PC-9 (cell line): Measurements from ENCODE around the gene NPY. TPM values are rescaled to one million over a fixed set of nuclear protein-coding genes. Genes with fewer than 3 reads are reported as not detected.
A peak's percentile ranks its signal among the peaks of the same experiment; 100 is the strongest.

ENCODE experiments used
- BruUV-seq: library from RNA; stranded (reverse); fragments of 400-500 nt; replicated peaks from 2 replicates; lab custom pipeline; 2021; lab: Mats Ljungman, UMichigan
- CTCF ChIA-PET: fragments of 300-600 bp; sonication (Branson Sonifier 250); formaldehyde crosslinking; loops from one replicate; lab custom pipeline; 2022; ENCODE audit warnings: antibody characterized with exemption; lab: Charles Lee
- POLR2A ChIA-PET: fragments of 300-600 bp; sonication (Branson Sonifier 250); formaldehyde crosslinking; loops from one replicate; lab custom pipeline; 2022; ENCODE audit warnings: antibody characterized with exemption; ENCODE audit not compliant: unreplicated experiment; lab: Charles Lee
- DNase-seq, 2 experiments: peaks; one replicate each; pipeline versions ENCODE4 v3.0.0 to v3.0.0-alpha.2; 2015 to 2022; ENCODE audit warnings: mixed read lengths in 1 of 2
- H2AFZ ChIP-seq: fragments of 200-600 bp; sonication (generic); 2 replicates; pipeline ENCODE4 v1.8.1; 2017; ENCODE audit warnings: antibody characterized with exemption
- H3F3A ChIP-seq: fragments of 200-600 bp; sonication (generic); 2 replicates; pipeline ENCODE4 v1.8.1; 2017; ENCODE audit warnings: antibody characterized with exemption, mild to moderate bottlenecking, low read depth; ENCODE audit not compliant: insufficient read depth
- H3K27ac ChIP-seq: fragments of 200-600 bp; sonication (generic); 2 replicates; pipeline ENCODE4 v1.6.1; 2016; ENCODE audit warnings: mixed run types
- H3K27me3 ChIP-seq: fragments of 200-600 bp; sonication (generic); 2 replicates; pipeline ENCODE4 v1.6.1; 2016; ENCODE audit warnings: low read depth, mixed run types; ENCODE audit not compliant: insufficient read depth
- H3K36me3 ChIP-seq: fragments of 200-600 bp; sonication (generic); 2 replicates; pipeline ENCODE4 v1.6.1; 2016; ENCODE audit warnings: low read depth, mixed run types
- H3K4me1 ChIP-seq: fragments of 200-600 bp; sonication (generic); replicated peaks from 2 replicates; pipeline ENCODE4 v1.6.1; 2016; ENCODE audit warnings: mixed run types; ENCODE audit not compliant: insufficient read depth
- H3K4me2 ChIP-seq: fragments of 200-600 bp; sonication (generic); 2 replicates; pipeline ENCODE4 v1.6.1; 2017; ENCODE audit warnings: mixed run types
- H3K4me3 ChIP-seq: fragments of 200-600 bp; sonication (generic); 2 replicates; pipeline ENCODE4 v1.6.1; 2016; ENCODE audit warnings: mixed run types
- H3K79me2 ChIP-seq: fragments of 200-600 bp; sonication (generic); 2 replicates; pipeline ENCODE4 v1.6.1; 2017; ENCODE audit warnings: low read depth, mixed run types
- H3K9me2 ChIP-seq: fragments of 200-600 bp; sonication (generic); 2 replicates; pipeline ENCODE4 v1.8.1; 2017; ENCODE audit warnings: mild to moderate bottlenecking; ENCODE audit not compliant: insufficient read depth
- H3K9me3 ChIP-seq: fragments of 200-600 bp; sonication (generic); 2 replicates; pipeline ENCODE4 v1.8.1; 2016; ENCODE audit warnings: low read depth; ENCODE audit not compliant: insufficient read depth
- H4K20me1 ChIP-seq: fragments of 200-600 bp; sonication (generic); 2 replicates; pipeline ENCODE4 v1.8.1; 2017; ENCODE audit not compliant: insufficient read depth
- CTCF ChIP-seq: fragments of 200-600 bp; sonication (generic); conservative IDR thresholded peaks from 2 replicates; pipeline ENCODE4 v1.6.1; 2017; ENCODE audit warnings: mixed run types, antibody characterized with exemption, mild to moderate bottlenecking, moderate library complexity
- EZH2 ChIP-seq: fragments of 200-600 bp; sonication (generic); IDR thresholded peaks from 2 replicates; pipeline ENCODE4 v1.8.0; 2017; ENCODE audit warnings: antibody characterized with exemption, low read depth
- intact Hi-C: fragments of 100-400 bp; cut with micrococcal nuclease; formaldehyde crosslinking; loops from one replicate; pipeline ENCODE4 v1.10.0; 2022; ENCODE audit not compliant: unreplicated experiment
- total RNA-seq: library from RNA; stranded (reverse); gene quantifications from 2 replicates; pipeline ENCODE4 v1.2.3, GENCODE V29; 2021

Gene NPY
- total RNA-seq, 1 experiment from 2014 or later, result not detected

GRCh38 chr7:24334627-24335026, 50.6 kb downstream of the NPY start:
- no peaks in the 10 kb centered on the region for H3K36me3 ChIP-seq
- no peaks in the 10 kb centered on the region for H3K4me1 ChIP-seq
- no peaks in the 10 kb centered on the region for H3K9me2 ChIP-seq
- POLR2A ChIA-PET, result no interaction called here
- no peak overlapping the region for H3K27ac ChIP-seq
- H3F3A ChIP-seq, result no peaks in the 10 kb centered on the region
- H3K9me3 ChIP-seq, result no peaks in the 10 kb centered on the region
- no peak for DNase-seq
- no TSS peak for BruUV-seq
- intact Hi-C loops, result no loop called here
- no peaks in the 10 kb centered on the region for H3K79me2 ChIP-seq
- no peak for TF ChIP-seq EZH2
- no peak for TF ChIP-seq CTCF
- no peak overlapping the region for H3K4me3 ChIP-seq
- no peaks in the 10 kb centered on the region for H4K20me1 ChIP-seq
- H2AFZ ChIP-seq, result no peak overlapping the region
- H3K4me2 ChIP-seq, result no peak overlapping the region
- no peaks in the 10 kb centered on the region for H3K27me3 ChIP-seq
- CTCF ChIA-PET, result interaction anchor here (0.6 kb wide), 1 partner anchor 23 kb away, joined by 4 read pairs; no protein-coding TSS in a partner anchor

GRCh38 chr7:24336461-24336860, 52.5 kb downstream of the NPY start:
- Histone ChIP-seq H3K4me3 (no peak overlapping the region), H3K9me3 (no peaks in the 10 kb centered on the region), H4K20me1 (no peaks in the 10 kb centered on the region), H3K27me3 (no peaks in the 10 kb centered on the region), H3F3A (no peaks in the 10 kb centered on the region), H3K79me2 (no peaks in the 10 kb centered on the region), H3K4me1 (no peaks in the 10 kb centered on the region), H3K36me3 (no peaks in the 10 kb centered on the region), H3K27ac (no peak overlapping the region), H3K4me2 (no peak overlapping the region), H2AFZ (no peak overlapping the region), H3K9me2 (no peaks in the 10 kb centered on the region)
- intact Hi-C loops, result no loop called here
- CTCF ChIA-PET, result no interaction called here
- no TSS peak for BruUV-seq
- peak in 1 of 2 experiments; percentile 54 for DNase-seq
- TF ChIP-seq EZH2 (no peak), CTCF (no peak)
- POLR2A ChIA-PET, result no interaction called here

GRCh38 chr7:24337180-24337579, 53.2 kb downstream of the NPY start:
- TF ChIP-seq CTCF, result no peak
- no peak for TF ChIP-seq EZH2

More at GRCh38 chr7:24337180-24337579, 53.2 kb downstream of the NPY start:
- no peak overlapping the region for H3K4me2 ChIP-seq
- no peaks in the 10 kb centered on the region for H3K79me2 ChIP-seq
- H3K9me2 ChIP-seq, result no peaks in the 10 kb centered on the region
- no peak for DNase-seq
- intact Hi-C loops, result no loop called here
- H3K4me3 ChIP-seq, result no peak overlapping the region
- no peaks in the 10 kb centered on the region for H3K4me1 ChIP-seq
- no peaks in the 10 kb centered on the region for H3K36me3 ChIP-seq
- H3K27ac ChIP-seq, result no peak overlapping the region
- no peaks in the 10 kb centered on the region for H4K20me1 ChIP-seq
- H3F3A ChIP-seq, result no peaks in the 10 kb centered on the region
- no TSS peak for BruUV-seq
- POLR2A ChIA-PET, result no interaction called here
- CTCF ChIA-PET, result no interaction called here
- no peaks in the 10 kb centered on the region for H3K9me3 ChIP-seq
- H3K27me3 ChIP-seq, result no peaks in the 10 kb centered on the region
- no peak overlapping the region for H2AFZ ChIP-seq
